Kidney glomerular epithelial cell (primary cell): ENCODE results near the gene KCNT1.

Experiments
- DNase-seq: peaks from one replicate; lab custom pipeline; 2025; lab: John Stamatoyannopoulos, UW

KCNT1 gene

GRCh38 chr9:135802876-135803419 lies 101.0 kb downstream of the KCNT1 start:
- no peak for DNase-seq

DNA sequence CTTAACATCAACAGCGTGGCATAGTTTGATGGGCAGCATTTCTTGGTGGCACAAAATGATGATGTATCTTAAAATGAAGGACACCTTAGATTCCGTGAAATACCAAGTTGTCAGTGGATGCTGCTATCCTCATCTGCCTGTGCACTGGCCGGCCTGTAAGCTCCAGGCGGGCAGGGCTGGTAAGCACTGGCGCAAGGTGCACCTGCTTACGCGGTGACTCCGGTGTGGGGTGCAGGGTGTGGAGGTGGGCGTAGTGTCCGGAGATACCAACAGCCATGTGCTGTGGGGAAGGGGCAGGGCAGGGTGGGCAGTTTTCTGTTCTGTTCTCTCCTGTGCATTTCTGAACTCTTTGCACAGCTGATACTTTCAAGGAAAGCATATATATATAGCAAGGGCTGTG lies 101.5 kb downstream of the KCNT1 start:
- DNase-seq = no peak

GRCh38 chr9:135804581-135805421 lies 102.8 kb downstream of the KCNT1 start:
- no peak for DNase-seq

DNA sequence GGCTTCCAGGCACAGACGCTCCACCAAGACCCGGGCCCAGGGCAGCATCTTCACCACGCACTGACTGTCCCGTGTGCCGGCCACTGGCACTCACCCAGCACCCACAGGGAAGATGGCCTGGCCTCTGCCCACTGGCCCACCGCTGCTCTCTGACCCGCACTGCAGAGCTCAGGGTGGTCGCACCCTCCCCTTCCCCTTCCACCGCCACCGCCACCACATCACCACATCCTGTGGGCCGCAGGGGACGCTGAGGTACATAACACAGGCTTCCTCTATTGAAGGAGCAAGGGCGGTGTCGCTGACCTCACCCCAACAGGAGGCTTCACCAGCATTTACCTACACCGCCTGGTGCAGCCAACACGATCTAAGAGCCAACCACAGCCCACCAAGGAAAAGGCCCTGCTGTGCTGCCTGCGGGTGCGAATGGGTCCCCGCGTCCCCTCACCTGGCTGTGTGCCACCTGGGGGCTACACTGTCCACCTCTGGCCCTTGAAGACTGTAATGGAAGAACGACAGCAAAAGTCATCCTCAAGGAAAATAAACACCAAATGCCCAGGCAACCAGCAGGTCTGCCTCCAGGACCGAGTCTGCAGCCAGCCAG lies 103.5 kb downstream of the KCNT1 start:
- DNase-seq = no peak

GRCh38 chr9:135809166-135809565 lies 107.2 kb downstream of the KCNT1 start:
- no peak for DNase-seq

- DNase-seq = no peak
Measured at GRCh38 chr9:135810806-135811575, 109.0 kb downstream of the KCNT1 start.

- DNase-seq = no peak
Measured at GRCh38 chr9:135811801-135812200, 109.8 kb downstream of the KCNT1 start.

DNA sequence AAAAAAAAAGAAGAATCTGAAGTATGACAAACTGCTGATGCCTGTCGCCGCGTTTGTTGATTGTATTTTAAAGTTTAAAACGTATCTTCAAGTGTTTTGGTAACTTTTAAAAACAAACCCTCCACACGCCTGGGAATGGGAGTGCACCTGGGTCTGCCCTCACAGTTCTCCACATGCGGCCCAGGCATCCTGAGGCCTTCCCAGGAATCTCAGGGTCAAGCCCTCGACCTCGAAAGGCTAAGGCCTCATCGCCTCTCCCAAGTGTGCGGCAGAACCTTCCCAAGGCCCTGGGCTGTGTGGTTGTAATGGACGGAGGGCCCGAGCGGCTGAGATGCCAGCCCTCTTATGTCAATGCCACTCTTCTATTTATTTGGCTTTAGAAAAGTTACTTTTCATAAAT lies 111.0 kb downstream of the KCNT1 start:
- DNase-seq = no peak

DNA sequence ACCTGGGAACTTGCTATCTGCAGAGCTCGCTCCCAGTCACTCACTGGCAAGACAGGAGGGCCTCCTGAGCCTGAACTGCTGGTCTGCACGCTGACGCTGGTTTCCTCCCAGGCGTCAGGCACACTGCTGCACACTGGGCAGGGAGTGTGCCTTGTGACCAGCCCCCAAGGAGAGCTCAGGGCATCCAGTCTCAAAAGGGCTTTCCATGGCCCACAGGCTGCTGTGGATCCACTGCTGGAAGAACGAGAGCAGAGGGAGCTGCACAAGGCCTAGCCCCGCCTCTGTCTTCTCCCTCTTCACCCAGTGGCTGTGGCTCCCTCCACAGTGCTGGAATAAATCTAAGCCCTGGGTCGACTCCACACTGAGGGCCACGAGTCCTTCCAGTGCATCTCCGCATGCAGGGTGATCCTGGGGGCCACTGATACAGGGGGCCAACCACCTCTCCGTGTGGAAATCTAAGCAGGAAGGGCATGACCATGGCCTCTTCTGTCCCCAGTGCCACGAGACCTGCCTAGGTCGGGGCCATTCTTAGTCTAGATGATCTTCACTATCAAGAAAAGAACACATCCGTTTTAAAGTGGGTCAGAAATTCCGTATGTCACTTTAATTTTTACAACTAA lies 111.8 kb downstream of the KCNT1 start:
- DNase-seq = no peak

DNA sequence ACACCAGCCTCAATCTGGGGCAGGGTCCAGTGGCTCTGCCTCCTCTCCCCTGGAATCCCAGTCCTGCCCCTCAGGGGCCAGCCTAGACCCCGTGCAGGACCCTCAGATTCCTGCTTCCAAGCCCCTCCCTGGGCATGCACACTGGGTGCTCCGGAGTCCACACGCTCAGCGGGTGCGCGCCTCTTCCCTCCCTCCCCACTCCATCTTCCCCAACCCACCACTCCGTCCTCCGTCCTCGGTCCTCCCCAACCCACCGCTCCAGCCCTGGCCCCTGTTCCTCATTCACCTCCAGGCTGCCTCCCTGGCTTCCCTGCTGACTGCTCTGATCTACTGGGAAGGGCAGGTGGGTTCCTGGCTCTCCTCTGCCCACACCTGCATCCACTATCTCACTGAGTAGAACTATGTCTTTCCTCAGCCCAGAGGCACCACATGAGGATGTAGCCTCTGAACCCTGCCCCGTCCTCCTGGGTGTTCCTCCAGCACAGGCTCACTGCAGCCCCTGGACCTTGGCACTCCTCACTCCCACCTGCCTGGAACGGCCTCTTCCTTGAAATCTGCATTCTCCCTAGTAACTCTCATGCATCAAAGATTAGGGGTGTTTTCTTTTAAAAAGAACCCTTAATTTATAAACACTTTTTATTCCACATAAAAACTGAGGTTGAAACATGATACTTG lies 112.6 kb downstream of the KCNT1 start:
- DNase-seq = no peak

DNA sequence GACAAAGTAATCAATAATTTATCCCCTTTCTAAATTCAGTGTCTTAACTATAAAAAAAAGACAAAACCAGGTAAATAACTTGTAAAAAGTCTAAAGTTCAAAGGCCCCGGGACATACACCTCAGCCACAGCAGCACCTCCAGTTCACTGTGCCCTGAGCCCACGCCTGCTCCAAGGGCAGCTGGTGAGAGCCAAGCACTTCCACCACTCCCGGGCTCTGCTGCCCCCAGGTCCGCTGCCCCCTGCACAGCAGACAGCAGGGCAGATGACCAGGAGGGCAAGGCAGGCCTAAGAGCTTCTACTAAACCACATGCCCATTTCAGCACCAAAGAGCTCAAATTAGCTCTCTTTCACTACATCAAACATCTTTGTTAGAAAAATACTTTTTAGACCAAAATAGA lies 113.4 kb downstream of the KCNT1 start:
- no peak for DNase-seq

- DNase-seq = no peak
Measured at GRCh38 chr9:135815830-135816650, 114.1 kb downstream of the KCNT1 start.

GRCh38 chr9:135816651-135816970 lies 114.6 kb downstream of the KCNT1 start:
- no peak for DNase-seq

DNA sequence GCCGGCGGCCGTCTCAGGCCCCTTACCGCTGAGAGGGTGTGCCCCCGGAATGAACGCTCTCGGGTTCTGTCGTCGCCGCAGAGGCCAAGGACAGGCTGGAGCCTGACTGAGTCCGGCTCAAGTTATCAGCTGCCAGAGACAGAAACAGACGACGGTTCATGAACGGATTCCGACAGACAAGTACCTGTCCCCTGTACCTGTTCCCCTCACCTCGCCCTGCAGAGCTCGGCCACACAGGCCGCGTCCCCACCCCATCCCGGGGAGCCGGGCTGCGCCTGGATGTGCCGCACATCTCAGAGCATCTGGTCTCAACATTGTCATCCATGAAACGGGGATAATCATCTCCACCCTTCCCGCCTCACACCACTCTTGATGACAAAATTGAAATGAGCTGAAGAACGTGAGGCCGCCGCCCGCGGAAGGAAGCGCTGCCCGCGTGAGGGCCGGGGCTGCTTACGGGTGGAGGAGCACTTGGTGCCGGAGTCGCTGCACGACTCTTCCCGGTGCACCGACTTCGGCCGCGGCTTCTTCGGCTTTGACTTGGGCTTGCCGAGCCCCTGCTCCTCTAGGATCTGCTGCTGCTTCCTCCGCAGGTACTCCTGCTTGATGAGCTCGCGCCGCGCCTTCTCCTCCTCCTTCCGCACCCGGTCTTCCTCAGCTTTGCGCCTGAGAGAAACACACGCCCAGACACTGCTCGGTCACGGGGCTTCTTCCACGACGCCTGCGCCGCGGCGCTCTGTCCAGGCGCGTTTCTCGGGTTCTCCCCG lies 116.1 kb downstream of the KCNT1 start:
- no peak for DNase-seq

- no peak for DNase-seq
Measured at GRCh38 chr9:135818718-135819475, 116.9 kb downstream of the KCNT1 start.

GRCh38 chr9:135819905-135820304 lies 117.9 kb downstream of the KCNT1 start:
- no peak for DNase-seq

GRCh38 chr9:135820661-135821060 lies 118.7 kb downstream of the KCNT1 start:
- no peak for DNase-seq

GRCh38 chr9:135821116-135821515 lies 119.1 kb downstream of the KCNT1 start:
- DNase-seq = no peak

DNA sequence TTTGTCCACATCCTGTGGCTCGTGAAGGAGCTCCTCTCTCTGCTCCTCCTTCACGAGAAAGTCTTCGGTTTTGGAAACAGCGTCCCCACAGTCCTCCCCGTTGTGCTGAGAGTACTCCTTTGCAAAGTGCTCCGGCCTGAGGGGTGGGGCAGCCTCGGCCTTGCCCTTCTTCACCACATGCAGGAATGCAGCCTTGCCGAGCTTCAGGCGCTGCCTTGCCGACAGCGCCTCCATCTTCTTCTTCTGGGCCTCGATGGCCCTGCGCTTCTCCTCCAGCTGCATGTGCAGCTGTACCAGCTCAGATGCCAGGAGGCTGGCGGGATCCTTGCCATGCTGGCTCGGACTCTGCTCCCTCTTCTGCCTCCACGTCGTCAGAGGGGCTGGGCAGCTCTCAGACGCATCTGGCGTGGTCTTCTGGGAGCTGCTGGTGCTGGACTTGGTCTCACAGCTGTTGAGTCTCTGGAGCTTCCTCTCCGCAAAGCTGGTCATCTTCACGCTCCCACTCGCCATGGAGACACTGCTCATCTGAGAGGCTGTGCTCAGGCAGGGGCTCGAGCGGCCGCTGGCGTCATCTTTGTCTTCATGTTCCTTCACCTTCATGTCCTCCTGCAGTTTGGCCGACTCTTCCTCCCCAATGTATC lies 119.9 kb downstream of the KCNT1 start:
- DNase-seq = no peak
